Measurements from ENCODE around the gene STAB1. TPM values are rescaled to one million over a fixed set of nuclear protein-coding genes. Genes with fewer than 3 reads are reported as not detected.
A peak's percentile ranks its signal among the peaks of the same experiment; 100 is the strongest.

Gene STAB1
- polyA plus RNA-seq, 3 donors: 3.8 to 535 (median 15.8) TPM

DNA sequence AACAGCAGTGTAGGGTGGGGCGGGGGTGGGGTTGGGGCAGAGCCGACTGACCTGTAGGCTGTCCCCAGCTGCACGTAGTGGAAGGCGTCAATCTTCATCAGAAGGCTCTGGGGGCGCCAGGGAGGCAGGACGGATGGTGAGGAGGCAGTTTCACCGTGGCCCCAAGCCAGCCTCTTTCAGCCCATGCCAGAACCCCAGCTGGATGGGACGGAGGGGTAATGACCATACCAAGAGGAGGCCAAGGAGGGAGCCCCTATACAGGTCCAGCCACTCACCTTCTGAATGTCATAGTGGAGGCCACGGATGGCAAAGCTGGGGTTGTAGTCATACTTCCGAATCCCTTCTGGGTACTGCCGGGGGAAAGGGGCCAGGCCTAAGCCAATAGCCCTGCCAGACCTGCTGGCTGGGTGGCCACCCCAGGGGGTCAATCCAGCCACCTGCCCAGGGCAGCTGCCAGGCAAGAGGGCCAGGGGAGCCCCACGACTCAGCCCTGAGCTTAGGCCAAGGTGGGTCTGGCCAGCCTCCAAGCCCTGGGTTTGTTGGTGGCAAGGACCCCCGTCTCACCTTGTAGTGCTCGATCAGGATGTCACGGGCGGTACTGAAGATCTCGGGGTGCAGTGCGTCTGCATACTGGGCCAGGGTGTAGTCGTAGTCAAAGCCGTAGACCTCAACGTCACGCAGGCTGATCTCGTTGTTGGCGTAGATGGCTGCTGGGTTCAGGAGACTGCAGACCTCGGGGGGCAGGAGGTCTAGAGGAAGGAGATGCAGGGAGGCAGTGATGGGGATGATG, 33.6 kb downstream of the STAB1 start:
- Mint-ChIP-seq H3K4me1 (peaks cover 17% of the 10 kb centered on the region), H3K27ac (peak overlapping the region in 1 of 7 donors; percentile 16), H3K9me3 (no peaks in the 10 kb centered on the region), H3K4me3 (no peak overlapping the region), H3K36me3 (peaks cover 22 to 40% of the 10 kb centered on the region in 2 donors), H3K27me3 (ENCODE audit: low read depth in 3 of 3) (peaks cover 6 to 12% (median 9%) of the 10 kb centered on the region in 3 donors)
- Histone ChIP-seq H3K79me2 (ENCODE audit: insufficient read depth, low read length) (peaks cover 33% of the 10 kb centered on the region), H3K27me3 (ENCODE audit: control insufficient read depth in 2 of 2, insufficient read depth in 2 of 2, low read length in 2 of 2) (peaks cover 0 to 4% of the 10 kb centered on the region in 2 donors), H3K27ac (ENCODE audit: low read depth in 1 of 2, low read length in 2 of 2) (no peak overlapping the region), H3K9me3 (replicated peaks in 1 of 2; ENCODE audit: control insufficient read depth in 1 of 2, insufficient read depth in 1 of 2, low read length in 2 of 2) (no peaks in the 10 kb centered on the region), H3K4me3 (replicated peaks in 1 of 3; ENCODE audit: low read depth in 2 of 3, low read length in 3 of 3) (no peak overlapping the region), H3K4me1 (ENCODE audit: control insufficient read depth in 1 of 2, insufficient read depth in 2 of 2, low read length in 2 of 2) (peaks cover 13 to 25% of the 10 kb centered on the region in 2 donors), H4K20me1 (ENCODE audit: insufficient read depth, low read length) (no peaks in the 10 kb centered on the region), H3K36me3 (replicated peaks in 1 of 2; ENCODE audit: control insufficient read depth in 1 of 2, insufficient read depth in 2 of 2, low read length in 2 of 2) (peaks cover 28 to 47% of the 10 kb centered on the region in 2 donors), H3K4me2 (replicated peaks; ENCODE audit: extremely low read depth, low read length, poor library complexity, severe bottlenecking) (no peak overlapping the region), H2AFZ (ENCODE audit: insufficient read depth, low read depth, low read length, poor library complexity, severe bottlenecking) (no peak overlapping the region), H3K9ac (ENCODE audit: insufficient read depth, low read length, poor library complexity, severe bottlenecking) (no peak overlapping the region)
- DNase-seq: no peak
- intact Hi-C loops (cut with micrococcal nuclease): no loop called here
- WGBS (ENCODE audit: insufficient coverage): 99% methylated on average over 23 of the region's 25 CpGs
- TF ChIP-seq, protein P1, sequence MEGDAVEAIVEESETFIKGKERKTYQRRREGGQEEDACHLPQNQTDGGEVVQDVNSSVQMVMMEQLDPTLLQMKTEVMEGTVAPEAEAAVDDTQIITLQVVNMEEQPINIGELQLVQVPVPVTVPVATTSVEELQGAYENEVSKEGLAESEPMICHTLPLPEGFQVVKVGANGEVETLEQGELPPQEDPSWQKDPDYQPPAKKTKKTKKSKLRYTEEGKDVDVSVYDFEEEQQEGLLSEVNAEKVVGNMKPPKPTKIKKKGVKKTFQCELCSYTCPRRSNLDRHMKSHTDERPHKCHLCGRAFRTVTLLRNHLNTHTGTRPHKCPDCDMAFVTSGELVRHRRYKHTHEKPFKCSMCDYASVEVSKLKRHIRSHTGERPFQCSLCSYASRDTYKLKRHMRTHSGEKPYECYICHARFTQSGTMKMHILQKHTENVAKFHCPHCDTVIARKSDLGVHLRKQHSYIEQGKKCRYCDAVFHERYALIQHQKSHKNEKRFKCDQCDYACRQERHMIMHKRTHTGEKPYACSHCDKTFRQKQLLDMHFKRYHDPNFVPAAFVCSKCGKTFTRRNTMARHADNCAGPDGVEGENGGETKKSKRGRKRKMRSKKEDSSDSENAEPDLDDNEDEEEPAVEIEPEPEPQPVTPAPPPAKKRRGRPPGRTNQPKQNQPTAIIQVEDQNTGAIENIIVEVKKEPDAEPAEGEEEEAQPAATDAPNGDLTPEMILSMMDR (IDR thresholded peaks at IDR 0.05): no peak

DNA sequence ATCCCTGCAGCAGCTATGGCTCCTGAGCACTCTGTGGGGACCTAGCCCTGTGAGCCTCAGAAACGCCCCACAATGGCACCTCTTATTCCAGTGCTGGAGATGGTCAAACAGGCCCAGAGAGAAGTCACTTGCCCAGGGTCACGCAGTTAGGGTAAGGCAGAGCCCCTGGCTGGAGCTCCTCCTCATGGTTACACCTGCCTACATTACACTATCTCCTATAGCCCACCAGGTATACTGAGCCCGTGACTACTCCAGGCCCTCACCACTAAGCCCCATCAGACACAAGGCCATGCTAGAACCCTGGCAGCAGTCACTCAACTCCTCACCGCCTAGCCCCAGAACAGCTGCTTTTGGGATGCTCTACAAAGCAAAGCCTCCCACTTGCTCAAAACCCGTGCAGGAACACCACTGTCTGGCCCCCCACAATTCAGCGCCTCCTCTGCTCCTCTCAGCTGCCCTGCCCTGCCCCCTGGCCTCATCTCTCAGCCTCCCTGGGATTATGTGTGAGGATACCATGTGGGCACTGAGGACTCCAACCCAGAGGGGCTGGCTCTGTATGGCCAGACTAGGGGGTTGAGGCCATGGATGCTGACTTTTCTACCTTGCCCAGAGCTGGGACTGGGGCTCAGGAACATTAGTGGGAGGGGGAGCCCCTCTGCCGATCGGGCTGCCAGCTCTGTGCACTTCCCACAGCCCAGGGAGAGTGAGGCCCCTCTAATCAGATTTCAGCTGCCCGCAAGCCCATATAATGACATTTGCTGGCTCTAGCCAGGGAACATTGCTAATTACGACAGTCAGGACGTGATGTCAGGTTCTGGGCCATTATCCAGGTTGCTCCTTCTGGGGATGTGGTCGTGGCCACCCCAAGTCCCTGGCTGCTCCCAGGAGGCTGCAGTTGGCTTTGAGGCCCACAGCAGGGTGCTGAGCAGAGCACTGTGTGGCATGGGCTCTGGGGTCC, 34.5 kb downstream of the STAB1 start:
- Histone ChIP-seq H3K79me2 (ENCODE audit: insufficient read depth, low read length) (peaks cover 33% of the 10 kb centered on the region), H4K20me1 (ENCODE audit: insufficient read depth, low read length) (no peaks in the 10 kb centered on the region), H3K36me3 (replicated peaks in 1 of 2; ENCODE audit: control insufficient read depth in 1 of 2, insufficient read depth in 2 of 2, low read length in 2 of 2) (peaks cover 19 to 39% of the 10 kb centered on the region in 2 donors), H3K27ac (ENCODE audit: low read depth in 1 of 2, low read length in 2 of 2) (no peak overlapping the region), H3K27me3 (ENCODE audit: control insufficient read depth in 2 of 2, insufficient read depth in 2 of 2, low read length in 2 of 2) (peaks cover 0 to 4% of the 10 kb centered on the region in 2 donors), H2AFZ (ENCODE audit: insufficient read depth, low read depth, low read length, poor library complexity, severe bottlenecking) (no peak overlapping the region), H3K4me2 (replicated peaks; ENCODE audit: extremely low read depth, low read length, poor library complexity, severe bottlenecking) (no peak overlapping the region), H3K4me1 (ENCODE audit: control insufficient read depth in 1 of 2, insufficient read depth in 2 of 2, low read length in 2 of 2) (peaks cover 19 to 33% of the 10 kb centered on the region in 2 donors), H3K9ac (ENCODE audit: insufficient read depth, low read length, poor library complexity, severe bottlenecking) (no peak overlapping the region), H3K9me3 (replicated peaks in 1 of 2; ENCODE audit: control insufficient read depth in 1 of 2, insufficient read depth in 1 of 2, low read length in 2 of 2) (no peaks in the 10 kb centered on the region), H3K4me3 (replicated peaks in 1 of 3; ENCODE audit: low read depth in 2 of 3, low read length in 3 of 3) (no peak overlapping the region)
- H3K9me3 Mint-ChIP-seq: no peaks in the 10 kb centered on the region
- H3K36me3 Mint-ChIP-seq: peaks cover 15 to 31% of the 10 kb centered on the region in 2 donors
- H3K27ac Mint-ChIP-seq: peak overlapping the region in 3 of 7 donors; percentile 25 to 60 (median 40)
- WGBS (ENCODE audit: insufficient coverage): 79% methylated on average over 11 of the region's 12 CpGs
- intact Hi-C loops (cut with micrococcal nuclease): loop anchor here (5.0 to 10.0 kb wide), 4 partner anchors 32 to 1145 kb away; partner anchors contain the start of genes GNL3 (in 1 of the 2), MANF (in 1 of the 2), PBRM1 (in 1 of the 2) and STAB1 (in 1 of the 2)
- DNase-seq: no peak
- H3K4me3 Mint-ChIP-seq: no peak overlapping the region
- TF ChIP-seq, protein P1 (IDR thresholded peaks at IDR 0.05): no peak
- H3K27me3 Mint-ChIP-seq (ENCODE audit: low read depth in 3 of 3): peaks cover 6 to 18% (median 10%) of the 10 kb centered on the region in 3 donors
- H3K4me1 Mint-ChIP-seq: peaks cover 19% of the 10 kb centered on the region

Measured in CD14-positive monocyte (primary cell).